ENCODE measurements around the gene WT1.

Gene WT1

GRCh38 chr11:32447252-32447651, 11.9 kb upstream of the WT1 start:
- Mint-ChIP-seq H3K27me3 (ENCODE audit: low read depth) (peaks cover 31% of the 10 kb centered on the region), H3K4me3 (no peak overlapping the region), H3K4me1 (ENCODE audit: low read depth) (no peaks in the 10 kb centered on the region), H3K36me3 (ENCODE audit: low read depth) (no peaks in the 10 kb centered on the region), H3K9me3 (no peaks in the 10 kb centered on the region), H3K27ac (no peak overlapping the region)

- Mint-ChIP-seq H3K36me3 (ENCODE audit: low read depth) (no peaks in the 10 kb centered on the region), H3K4me1 (ENCODE audit: low read depth) (no peaks in the 10 kb centered on the region), H3K9me3 (no peaks in the 10 kb centered on the region), H3K4me3 (no peak overlapping the region), H3K27me3 (ENCODE audit: low read depth) (peaks cover 37% of the 10 kb centered on the region), H3K27ac (no peak overlapping the region)
These were observed 10.9 kb upstream of the WT1 start for GRCh38 chr11:32446227-32446626.

GRCh38 chr11:32444186-32444585, 8.8 kb upstream of the WT1 start:
- Mint-ChIP-seq H3K9me3 (no peaks in the 10 kb centered on the region), H3K27me3 (ENCODE audit: low read depth) (peaks cover 53% of the 10 kb centered on the region), H3K4me3 (no peak overlapping the region), H3K27ac (no peak overlapping the region), H3K4me1 (ENCODE audit: low read depth) (no peaks in the 10 kb centered on the region), H3K36me3 (ENCODE audit: low read depth) (no peaks in the 10 kb centered on the region)

GRCh38 chr11:32440916-32441315, 5.6 kb upstream of the WT1 start:
- no peak overlapping the region for H3K4me3 Mint-ChIP-seq
- no peaks in the 10 kb centered on the region for H3K9me3 Mint-ChIP-seq
- H3K27me3 Mint-ChIP-seq (ENCODE audit: low read depth): peaks cover 78% of the 10 kb centered on the region
- peaks cover 6% of the 10 kb centered on the region for H3K4me1 Mint-ChIP-seq (ENCODE audit: low read depth)
- H3K27ac Mint-ChIP-seq: no peak overlapping the region
- H3K36me3 Mint-ChIP-seq (ENCODE audit: low read depth): peaks cover 3% of the 10 kb centered on the region

- Mint-ChIP-seq H3K27me3 (ENCODE audit: low read depth) (peaks cover 81% of the 10 kb centered on the region), H3K4me3 (no peak overlapping the region), H3K36me3 (ENCODE audit: low read depth) (peaks cover 3% of the 10 kb centered on the region), H3K9me3 (no peaks in the 10 kb centered on the region), H3K27ac (no peak overlapping the region), H3K4me1 (ENCODE audit: low read depth) (peaks cover 9% of the 10 kb centered on the region)
These were observed 5.1 kb upstream of the WT1 start for GRCh38 chr11:32440312-32440908.

GRCh38 chr11:32439501-32440210, 4.3 kb upstream of the WT1 start:
- no peaks in the 10 kb centered on the region for H3K9me3 Mint-ChIP-seq
- H3K36me3 Mint-ChIP-seq (ENCODE audit: low read depth): peaks cover 3% of the 10 kb centered on the region
- peaks cover 9% of the 10 kb centered on the region for H3K4me1 Mint-ChIP-seq (ENCODE audit: low read depth)
- peaks cover 81% of the 10 kb centered on the region for H3K27me3 Mint-ChIP-seq (ENCODE audit: low read depth)
- no peak overlapping the region for H3K4me3 Mint-ChIP-seq
- H3K27ac Mint-ChIP-seq: no peak overlapping the region

GRCh38 chr11:32438866-32439489, 3.6 kb upstream of the WT1 start:
- peaks cover 3% of the 10 kb centered on the region for H3K36me3 Mint-ChIP-seq (ENCODE audit: low read depth)
- no peak overlapping the region for H3K27ac Mint-ChIP-seq
- peaks cover 10% of the 10 kb centered on the region for H3K4me1 Mint-ChIP-seq (ENCODE audit: low read depth)
- H3K4me3 Mint-ChIP-seq: no peak overlapping the region
- peaks cover 80% of the 10 kb centered on the region for H3K27me3 Mint-ChIP-seq (ENCODE audit: low read depth)
- no peaks in the 10 kb centered on the region for H3K9me3 Mint-ChIP-seq

- no peak overlapping the region for H3K4me3 Mint-ChIP-seq
- peaks cover 82% of the 10 kb centered on the region for H3K27me3 Mint-ChIP-seq (ENCODE audit: low read depth)
- no peaks in the 10 kb centered on the region for H3K9me3 Mint-ChIP-seq
- H3K4me1 Mint-ChIP-seq (ENCODE audit: low read depth): peaks cover 13% of the 10 kb centered on the region
- no peak overlapping the region for H3K27ac Mint-ChIP-seq
- H3K36me3 Mint-ChIP-seq (ENCODE audit: low read depth): peaks cover 3% of the 10 kb centered on the region
These were observed 3.1 kb upstream of the WT1 start for GRCh38 chr11:32438346-32438865.

GRCh38 chr11:32437495-32438345, 2.4 kb upstream of the WT1 start:
- Mint-ChIP-seq H3K4me3 (no peak overlapping the region), H3K9me3 (no peaks in the 10 kb centered on the region), H3K27me3 (ENCODE audit: low read depth) (peaks cover 85% of the 10 kb centered on the region), H3K36me3 (ENCODE audit: low read depth) (peaks cover 3% of the 10 kb centered on the region), H3K4me1 (ENCODE audit: low read depth) (peaks cover 13% of the 10 kb centered on the region), H3K27ac (peak overlapping the region; percentile 70)

- no peaks in the 10 kb centered on the region for H3K9me3 Mint-ChIP-seq
- peak overlapping the region; percentile 70 for H3K27ac Mint-ChIP-seq
- H3K4me1 Mint-ChIP-seq (ENCODE audit: low read depth): peaks cover 16% of the 10 kb centered on the region
- H3K27me3 Mint-ChIP-seq (ENCODE audit: low read depth): peaks cover 84% of the 10 kb centered on the region
- no peak overlapping the region for H3K4me3 Mint-ChIP-seq
- H3K36me3 Mint-ChIP-seq (ENCODE audit: low read depth): peaks cover 3% of the 10 kb centered on the region
These were observed 1.6 kb upstream of the WT1 start for GRCh38 chr11:32436751-32437494.

- peaks cover 16% of the 10 kb centered on the region for H3K4me1 Mint-ChIP-seq (ENCODE audit: low read depth)
- H3K4me3 Mint-ChIP-seq: peak overlapping the region; percentile 21
- H3K27ac Mint-ChIP-seq: peak overlapping the region; percentile 63
- H3K36me3 Mint-ChIP-seq (ENCODE audit: low read depth): peaks cover 3% of the 10 kb centered on the region
- H3K27me3 Mint-ChIP-seq (ENCODE audit: low read depth): peaks cover 83% of the 10 kb centered on the region
- no peaks in the 10 kb centered on the region for H3K9me3 Mint-ChIP-seq
These were observed 807 bp upstream of the WT1 start for GRCh38 chr11:32435942-32436750.

- Mint-ChIP-seq H3K27ac (no peak overlapping the region), H3K36me3 (ENCODE audit: low read depth) (peaks cover 3% of the 10 kb centered on the region), H3K4me1 (ENCODE audit: low read depth) (peaks cover 16% of the 10 kb centered on the region), H3K4me3 (no peak overlapping the region), H3K27me3 (ENCODE audit: low read depth) (peaks cover 82% of the 10 kb centered on the region), H3K9me3 (no peaks in the 10 kb centered on the region)
These were observed 223 bp downstream of the WT1 start for GRCh38 chr11:32435152-32435480.

- H3K4me3 Mint-ChIP-seq: no peak overlapping the region
- H3K27me3 Mint-ChIP-seq (ENCODE audit: low read depth): peaks cover 82% of the 10 kb centered on the region
- H3K27ac Mint-ChIP-seq: peak overlapping the region; percentile 55
- no peaks in the 10 kb centered on the region for H3K9me3 Mint-ChIP-seq
- peaks cover 16% of the 10 kb centered on the region for H3K4me1 Mint-ChIP-seq (ENCODE audit: low read depth)
- H3K36me3 Mint-ChIP-seq (ENCODE audit: low read depth): peaks cover 3% of the 10 kb centered on the region
These were observed 785 bp downstream of the WT1 start for GRCh38 chr11:32434356-32435151.
